ELF-1 (cell line): ENCODE results near the gene ARL16.

ENCODE experiments used
- DNase-seq: peaks from one replicate; pipeline ENCODE4 v3.0.0-alpha.2; 2016; ENCODE audit warnings: low read depth, low spot score

ARL16 gene

GRCh38 chr17:81672954-81673353, 10.6 kb downstream of the ARL16 start:
- no peak for DNase-seq

- DNase-seq, result no peak
Measured at GRCh38 chr17:81672504-81672903, 11.1 kb downstream of the ARL16 start.

- peak; percentile 69 for DNase-seq
Measured at GRCh38 chr17:81667754-81668153, 15.8 kb downstream of the ARL16 start.

GRCh38 chr17:81666342-81667191, 17.0 kb downstream of the ARL16 start, which contains the start of the genes CCDC137 and OXLD1:
Gene CCDC137 (plus strand): TSS chr17:81666737. CDS start chr17:81666767, 30 bp downstream.
Gene OXLD1 (minus strand): TSS chr17:81666605. CDS start chr17:81666577, 28 bp downstream.
- DNase-seq, result peak; percentile 97

- DNase-seq, result no peak
Measured at GRCh38 chr17:81666092-81666341, 17.6 kb downstream of the ARL16 start.

- DNase-seq, result peak; percentile 57
Measured at GRCh38 chr17:81665205-81666091, 18.1 kb downstream of the ARL16 start.

GRCh38 chr17:81664051-81664470, 19.5 kb downstream of the ARL16 start:
- no peak for DNase-seq

- DNase-seq, result no peak
Measured at GRCh38 chr17:81662002-81662401, 21.6 kb downstream of the ARL16 start.

GRCh38 chr17:81660441-81660840, 23.2 kb downstream of the ARL16 start:
- no peak for DNase-seq

- DNase-seq, result no peak
Measured at GRCh38 chr17:81659038-81659437, 24.6 kb downstream of the ARL16 start.

- no peak for DNase-seq
Measured at GRCh38 chr17:81656835-81657234, 26.8 kb downstream of the ARL16 start.

- no peak for DNase-seq
Measured at GRCh38 chr17:81656118-81656743, 27.4 kb downstream of the ARL16 start, which contains the start of gene PDE6G. Gene PDE6G (minus strand): TSS chr17:81656542. CDS start chr17:81653305, 3,237 bp downstream.

- DNase-seq, result no peak
Measured at GRCh38 chr17:81655378-81656117, 28.0 kb downstream of the ARL16 start.

GRCh38 chr17:81652906-81653771, 30.5 kb downstream of the ARL16 start:
- DNase-seq, result peak; percentile 70

GRCh38 chr17:81651692-81652091, 31.9 kb downstream of the ARL16 start:
- DNase-seq, result no peak

GRCh38 chr17:81650951-81651350, 32.6 kb downstream of the ARL16 start:
- DNase-seq, result no peak

- DNase-seq, result no peak
Measured at GRCh38 chr17:81648707-81649085, 34.9 kb downstream of the ARL16 start.

- DNase-seq, result peak; percentile 44
Measured at GRCh38 chr17:81648013-81648706, 35.4 kb downstream of the ARL16 start.

- no peak for DNase-seq
Measured at GRCh38 chr17:81647640-81648012, 36.0 kb downstream of the ARL16 start.
